Measurements from ENCODE around the gene ARFGAP2. TPM values are rescaled to one million over a fixed set of nuclear protein-coding genes. Genes with fewer than 3 reads are reported as not detected.
A peak's percentile ranks its signal among the peaks of the same experiment; 100 is the strongest.
"Not testable (repeated sequence)": the region's sequence is repeated elsewhere in the genome, so short reads cannot be mapped to it uniquely, and the experiment has no call there.

ARFGAP2 gene
- total and polyA plus RNA-seq, 9 of the 15 experiments (the other 6 are each of a cell fraction or from before 2014, with no cell fraction given), result 29.1 to 140 (median 90.1) TPM

GRCh38 chr11:47201015-47201414, 24.3 kb upstream of the ARFGAP2 start:
- FAIRE-seq (no peak), DNase-seq (ENCODE audit: extremely low read depth in 1 of 4, low spot score in 3 of 4) (peak in 1 of 4 experiments; percentile 10), ATAC-seq (no peak)
- intact Hi-C loops (cut with micrococcal nuclease), result no loop called here
- CTCF ChIA-PET (ENCODE audit: low intra/inter-chr PET ratio), result no interaction called here
- H3K27ac ChIP-seq (ENCODE audit: extremely low read depth, low read depth, low read length), result no peak overlapping the region
- H3K36me3 ChIP-seq (ENCODE audit: control insufficient read depth, insufficient read depth, low read length), result no peaks in the 10 kb centered on the region
- H3K4me2 ChIP-seq (ENCODE audit: insufficient read depth, low read length), result no peak overlapping the region
- no peaks in the 10 kb centered on the region for H3K9me3 ChIP-seq (replicated peaks; ENCODE audit: control insufficient read depth, insufficient read depth, low read depth, low read length)
- no peaks in the 10 kb centered on the region for H4K20me1 ChIP-seq (replicated peaks; ENCODE audit: control insufficient read depth, insufficient read depth, low read length)
- BruUV-seq (replicated peaks), result no TSS peak
- no peak overlapping the region for H3K4me3 ChIP-seq
- no peak overlapping the region for H2AFZ ChIP-seq (ENCODE audit: low read depth, low read length)
- in situ Hi-C loops (cut with MboI), result no loop called here
- WGBS (ENCODE audit: insufficient coverage, low coverage, missing lambda C conversion rate), result 37% methylated on average over 4 of the region's 4 CpGs
- POLR2A ChIA-PET, result interaction anchor here (0.6 to 1.5 kb wide), 2 partner anchors 14 to 47 kb away, joined by 3 to 6 read pairs; partner anchors contain the start of genes ACP2 and DDB2
- no peaks in the 10 kb centered on the region for H3K79me2 ChIP-seq (ENCODE audit: control insufficient read depth, insufficient read depth, low read length)
- peaks cover 12 to 35% of the 10 kb centered on the region in 2 experiments; a peak in 4 of 5 replicates for H3K27me3 ChIP-seq (ENCODE audit: control insufficient read depth in 2 of 2, insufficient read depth in 2 of 2, low read length in 2 of 2)
- peak in 1 of 2 experiments; percentile 33 for TF ChIP-seq AFF1 (IDR thresholded peaks at IDR 0.05; ENCODE audit: low read depth in 1 of 2, partially characterized antibody in 2 of 2)
- peak; percentile 71 for TF ChIP-seq ZNF444 (CRISPR knock-in tag; IDR thresholded peaks at IDR 0.05)
- peak in 1 of 2 experiments; percentile 83; a peak in 2 of 4 replicates for TF ChIP-seq KDM1A (IDR thresholded peaks at IDR 0.05)
- no peak for TF ChIP-seq MXD1 (CRISPR knock-in tag; IDR thresholded peaks at IDR 0.05; ENCODE audit: borderline replicate concordance, poor library complexity, severe bottlenecking)
- TF ChIP-seq ETS1 (conservative IDR thresholded peaks at IDR 0.05; ENCODE audit: control insufficient read depth, low read depth, low read length), result no peak
- no peak for TF ChIP-seq SP1 (CRISPR knock-in tag; IDR thresholded peaks at IDR 0.05)
- no peaks in the 10 kb centered on the region for H3K9me1 ChIP-seq (ENCODE audit: control insufficient read depth, insufficient read depth, low read length)
- no peak overlapping the region for H3K9ac ChIP-seq (ENCODE audit: insufficient read depth in 1 of 2, low read depth in 2 of 2, low read length in 2 of 2)
- no peaks in the 10 kb centered on the region; a peak in 3 of 5 replicates for H3K4me1 ChIP-seq (replicated peaks in 1 of 2; ENCODE audit: control insufficient read depth in 2 of 2, insufficient read depth in 2 of 2, low read length in 2 of 2)

GRCh38 chr11:47198161-47198560, 21.5 kb upstream of the ARFGAP2 start:
- H3K36me3 ChIP-seq (ENCODE audit: control insufficient read depth, insufficient read depth, low read length); H3K4me2 ChIP-seq (ENCODE audit: insufficient read depth, low read length); H3K9me3 ChIP-seq (replicated peaks; ENCODE audit: control insufficient read depth, insufficient read depth, low read depth, low read length); CTCF ChIA-PET (ENCODE audit: low intra/inter-chr PET ratio); H3K79me2 ChIP-seq (ENCODE audit: control insufficient read depth, insufficient read depth, low read length); BruUV-seq (replicated peaks); in situ Hi-C loops (cut with MboI); H3K9ac ChIP-seq (ENCODE audit: insufficient read depth in 1 of 2, low read depth in 2 of 2, low read length in 2 of 2); H3K4me1 ChIP-seq (replicated peaks in 1 of 2; ENCODE audit: control insufficient read depth in 2 of 2, insufficient read depth in 2 of 2, low read length in 2 of 2); ATAC-seq; DNase-seq (ENCODE audit: extremely low read depth in 1 of 4, low spot score in 3 of 4); H2AFZ ChIP-seq (ENCODE audit: low read depth, low read length); H3K9me1 ChIP-seq (ENCODE audit: control insufficient read depth, insufficient read depth, low read length); intact Hi-C loops (cut with micrococcal nuclease); H3K4me3 ChIP-seq; H4K20me1 ChIP-seq (replicated peaks; ENCODE audit: control insufficient read depth, insufficient read depth, low read length); POLR2A ChIA-PET; FAIRE-seq; H3K27ac ChIP-seq (ENCODE audit: extremely low read depth, low read depth, low read length): not testable (repeated sequence)
- 20% methylated on average over 9 of the region's 9 CpGs for WGBS (ENCODE audit: insufficient coverage, low coverage, missing lambda C conversion rate)
- peaks cover 12 to 27% of the 10 kb centered on the region in 2 experiments; a peak in 4 of 5 replicates for H3K27me3 ChIP-seq (ENCODE audit: control insufficient read depth in 2 of 2, insufficient read depth in 2 of 2, low read length in 2 of 2)
